T follicular helper cell (primary cell): Measurements from ENCODE around the gene RCCD1.

Experiments
- DNase-seq: peaks from one replicate; pipeline ENCODE4 v3.0.0-alpha.2; 2020; ENCODE audit warnings: low read depth

RCCD1 gene

DNA sequence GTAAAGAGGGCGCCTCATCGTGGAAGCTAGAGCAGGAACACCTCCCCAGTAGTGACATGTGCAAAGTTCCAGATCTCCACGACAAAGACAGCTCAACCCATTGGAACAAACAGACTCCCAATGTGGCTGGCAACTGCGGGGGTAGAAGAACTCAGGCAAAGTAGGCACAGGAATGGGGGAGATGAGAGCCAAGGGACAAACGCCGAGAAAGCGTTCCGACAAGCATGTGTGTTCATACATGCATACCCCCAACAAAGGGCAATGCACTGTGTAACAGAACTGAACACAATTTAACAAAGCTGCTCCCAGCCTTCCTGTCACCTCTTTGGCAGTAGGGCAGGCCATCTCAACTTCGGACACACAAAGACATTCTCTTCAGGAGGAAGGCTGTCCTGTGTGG lies 11.6 kb downstream of the RCCD1 start:
- no peak for DNase-seq

DNA sequence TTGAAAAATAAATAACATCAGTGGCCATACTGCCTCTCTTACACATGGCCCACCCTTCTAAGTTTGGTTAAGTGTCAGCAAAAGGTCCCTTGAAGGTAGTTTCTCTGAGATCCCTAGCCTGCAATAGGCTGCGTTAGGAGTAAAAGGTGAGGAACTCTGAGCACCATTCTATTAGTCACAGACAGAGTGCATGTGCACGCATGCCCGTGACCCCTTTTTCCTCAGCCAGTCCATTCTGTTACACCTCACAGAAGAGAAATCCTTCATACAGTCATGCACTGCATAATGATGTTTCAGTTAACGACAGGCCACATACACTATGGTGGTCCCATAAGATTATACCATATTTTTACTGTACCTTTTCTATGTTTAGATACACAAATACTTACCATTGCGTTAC lies 12.5 kb downstream of the RCCD1 start:
- no peak for DNase-seq

DNA sequence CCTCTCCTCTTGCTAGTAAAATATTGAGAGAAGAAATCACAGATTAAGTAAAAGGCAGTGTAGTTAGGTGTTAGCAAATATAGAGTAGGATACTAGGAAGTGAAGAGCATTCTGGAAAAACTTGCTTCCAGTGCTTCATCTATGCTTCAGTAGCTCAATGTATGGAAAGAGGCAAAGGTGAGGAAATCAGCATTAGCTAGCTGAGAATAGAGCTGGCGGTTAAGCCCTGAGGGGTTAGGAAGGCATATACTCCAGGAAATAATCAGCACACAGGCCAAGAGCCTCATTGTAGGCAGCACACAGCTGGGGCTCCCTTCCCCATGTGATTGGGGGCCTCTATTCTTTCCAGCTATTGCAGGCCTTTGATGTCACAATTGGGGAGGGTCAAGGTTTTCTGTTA lies 13.8 kb downstream of the RCCD1 start:
- DNase-seq = no peak

DNA sequence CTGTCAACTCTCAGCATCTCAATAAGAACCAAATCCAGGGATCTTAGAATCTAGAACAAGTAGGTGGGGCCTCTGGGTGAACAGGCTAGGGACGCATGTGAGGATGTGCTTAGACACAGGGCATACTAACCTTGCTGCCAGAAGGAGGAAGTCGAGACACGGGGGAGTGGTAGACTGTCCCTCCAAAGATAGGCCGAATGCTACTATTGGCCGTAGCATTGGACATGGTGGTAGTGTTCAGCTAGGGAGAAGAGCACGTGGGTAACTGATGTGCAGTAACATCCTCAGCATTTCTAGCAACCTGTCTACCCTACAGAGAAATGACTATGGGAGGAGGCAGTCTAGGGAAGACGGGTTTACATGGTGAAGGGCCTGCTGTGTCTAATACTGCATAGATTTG lies 15.6 kb downstream of the RCCD1 start:
- DNase-seq = no peak

DNA sequence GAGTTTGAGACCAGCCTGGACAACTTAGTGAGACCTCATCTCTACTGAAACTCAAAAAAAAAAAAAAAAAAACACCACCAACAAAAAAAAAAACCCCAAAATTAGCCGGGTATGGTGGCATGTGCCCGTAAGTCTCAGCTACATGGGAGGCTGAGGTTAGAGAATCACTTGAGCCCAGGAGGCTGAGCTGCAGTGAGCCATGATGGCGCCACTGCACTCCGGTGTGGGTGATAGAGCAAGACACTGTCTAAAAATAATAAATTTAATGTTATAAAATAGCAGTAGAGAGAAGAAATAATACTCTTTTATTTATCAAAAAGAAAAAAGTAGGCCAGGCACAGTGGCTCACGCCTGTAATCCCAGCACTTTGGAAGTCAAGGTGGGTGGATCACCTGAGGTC lies 17.4 kb downstream of the RCCD1 start:
- no peak for DNase-seq

DNA sequence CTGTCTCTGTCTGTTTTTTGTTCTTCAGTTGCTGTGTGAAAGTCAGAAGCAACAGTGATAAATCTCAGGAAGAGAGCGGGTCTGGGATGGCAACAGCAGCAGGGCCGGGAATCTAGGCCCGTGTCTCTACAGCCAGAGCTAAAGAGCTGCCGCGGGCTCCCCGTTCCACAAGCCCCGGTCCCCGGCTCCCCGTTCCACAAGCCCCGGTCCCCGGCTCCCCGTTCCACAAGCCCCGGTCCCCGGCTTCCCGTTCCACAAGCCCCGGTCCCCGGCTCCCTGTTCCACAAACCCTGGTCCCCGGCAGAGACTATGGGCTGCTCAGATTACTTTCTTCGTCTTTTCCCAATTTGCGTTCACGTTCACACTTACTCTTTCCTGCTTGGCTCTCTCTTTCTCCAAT lies 19.5 kb downstream of the RCCD1 start:
- no peak for DNase-seq

DNA sequence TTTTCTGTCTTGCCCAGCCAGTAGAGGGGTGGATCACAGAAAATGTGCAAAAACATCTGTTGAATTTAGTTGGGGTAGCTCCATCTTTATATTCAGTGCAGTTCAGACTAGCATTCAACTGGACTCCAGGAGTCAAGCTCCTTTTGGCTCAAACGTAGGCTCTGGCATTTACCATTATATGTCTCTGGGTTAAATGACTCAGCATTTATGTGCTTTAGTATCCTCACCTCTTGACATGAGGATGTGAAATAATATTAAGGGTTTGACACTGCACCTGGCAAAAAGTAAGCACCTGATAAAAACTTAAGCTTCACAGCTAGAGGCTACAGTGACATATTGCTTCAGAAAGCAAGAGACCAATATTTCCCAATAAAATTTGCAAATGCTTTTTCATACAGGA lies 24.9 kb downstream of the RCCD1 start:
- DNase-seq = no peak

DNA sequence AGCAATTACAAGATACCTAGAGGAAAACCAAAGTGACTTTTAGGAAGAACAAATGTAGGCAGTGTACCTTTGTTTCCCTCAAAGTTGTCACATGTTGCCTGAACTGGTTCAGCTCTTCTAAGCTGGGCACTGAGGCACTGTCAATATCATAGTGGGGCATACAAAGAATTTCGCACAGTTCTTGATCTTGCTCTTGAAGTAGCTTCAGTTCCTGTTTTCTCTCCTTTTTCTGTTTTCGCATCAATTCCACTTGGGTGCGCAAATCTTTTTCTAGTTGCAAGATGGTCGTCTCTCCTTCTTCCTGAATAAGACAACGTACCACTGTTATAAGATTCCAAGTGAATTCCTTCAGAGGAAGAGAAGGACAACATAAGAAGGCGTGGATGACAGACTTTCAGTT lies 27.0 kb downstream of the RCCD1 start:
- no peak for DNase-seq

DNA sequence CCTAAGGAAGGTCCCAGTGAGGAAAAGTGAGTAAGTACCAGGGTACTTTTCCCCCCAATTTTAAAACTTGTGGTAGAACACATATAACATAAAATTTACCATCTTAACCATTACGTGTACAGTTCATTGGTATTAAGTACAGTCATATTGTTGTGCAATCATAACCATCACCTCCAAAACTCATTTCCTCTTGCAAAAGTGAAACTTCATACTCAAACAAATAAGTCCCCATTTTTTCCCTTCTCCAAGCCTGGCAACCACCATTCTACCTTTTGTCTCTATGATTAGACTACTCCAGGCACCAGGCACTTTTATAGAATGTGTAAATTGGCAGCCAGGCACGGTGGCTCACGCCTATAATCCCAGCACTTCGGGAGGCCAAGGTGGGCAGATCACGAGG lies 27.5 kb downstream of the RCCD1 start:
- no peak for DNase-seq

DNA sequence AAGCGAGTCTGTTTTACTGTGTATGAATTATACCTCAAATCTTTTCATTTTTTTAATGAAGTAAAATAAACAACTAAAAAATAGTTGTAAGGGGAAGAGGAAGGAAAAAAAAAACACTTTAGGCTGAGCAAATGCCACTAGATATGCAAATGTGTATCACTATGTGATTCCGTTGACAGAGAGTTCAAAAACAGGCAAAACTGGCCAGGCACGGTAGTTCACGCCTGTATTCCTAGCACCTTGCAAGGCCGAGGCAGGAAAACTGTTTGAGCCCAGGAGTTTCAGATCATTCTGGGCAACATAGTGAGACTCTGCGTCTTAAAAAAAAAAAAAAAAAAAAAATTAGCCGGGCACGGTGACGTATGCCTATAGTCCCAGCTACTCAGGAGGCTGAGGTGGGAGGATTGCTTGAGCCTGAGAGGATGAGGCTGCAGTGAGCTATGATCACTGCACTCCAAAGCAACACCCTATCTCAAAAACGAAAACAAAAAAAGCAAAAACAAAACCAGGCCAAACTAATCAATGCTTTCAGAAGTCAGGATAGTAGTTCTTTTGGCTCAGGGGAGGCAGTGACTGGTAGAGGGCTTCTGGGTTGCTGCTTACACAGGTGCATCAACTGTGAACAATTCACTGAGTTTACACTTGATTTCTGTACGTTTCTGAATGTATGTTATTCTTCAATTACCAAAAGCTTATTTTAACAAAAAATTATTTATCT lies 32.3 kb downstream of the RCCD1 start:
- no peak for DNase-seq

DNA sequence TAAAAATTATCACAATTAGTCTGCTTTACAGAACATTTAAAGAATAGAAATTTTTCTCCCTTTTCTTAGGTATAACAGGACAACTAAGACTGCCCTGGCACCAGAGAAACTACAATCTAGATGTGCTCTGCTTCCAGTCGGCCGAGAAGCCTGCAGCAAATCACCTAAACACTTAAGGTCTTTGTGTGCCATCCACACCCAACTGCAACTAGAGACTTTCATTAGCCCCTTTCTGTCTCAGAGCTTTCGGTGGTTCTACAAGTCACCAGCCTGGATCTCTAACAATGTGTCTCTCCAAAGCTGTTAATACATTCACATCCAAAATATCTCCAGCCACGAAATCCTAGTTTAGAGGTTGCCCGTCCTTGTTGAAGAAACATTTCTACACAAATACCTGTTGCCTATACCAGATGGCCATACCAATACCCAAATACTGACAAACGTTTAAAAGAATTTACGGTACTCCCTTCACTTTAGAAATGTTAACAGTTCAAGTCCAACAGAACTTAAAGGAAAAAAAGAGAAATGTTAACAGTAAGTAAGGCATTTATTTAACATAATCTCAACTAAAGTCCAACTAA lies 33.0 kb downstream of the RCCD1 start:
- DNase-seq = no peak

DNA sequence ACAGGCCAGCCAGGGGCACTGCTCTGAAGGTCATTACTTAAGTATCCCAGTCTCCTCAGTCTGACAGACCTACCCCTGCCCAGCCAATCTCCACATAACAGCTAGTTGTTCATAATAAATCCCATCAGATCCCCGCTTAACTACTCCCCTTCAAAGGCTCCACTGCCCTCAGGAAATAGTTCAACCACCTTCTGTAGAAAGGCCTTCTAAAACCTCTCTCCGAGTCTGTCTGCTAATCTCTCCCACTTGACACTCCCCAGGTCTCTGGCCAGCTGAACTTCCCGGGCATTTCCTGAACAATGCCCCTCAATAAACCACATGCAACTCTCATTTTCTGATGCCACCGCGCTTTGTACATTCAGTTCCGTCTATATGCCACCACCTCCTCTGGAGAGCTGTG lies 33.6 kb downstream of the RCCD1 start:
- DNase-seq = no peak

DNA sequence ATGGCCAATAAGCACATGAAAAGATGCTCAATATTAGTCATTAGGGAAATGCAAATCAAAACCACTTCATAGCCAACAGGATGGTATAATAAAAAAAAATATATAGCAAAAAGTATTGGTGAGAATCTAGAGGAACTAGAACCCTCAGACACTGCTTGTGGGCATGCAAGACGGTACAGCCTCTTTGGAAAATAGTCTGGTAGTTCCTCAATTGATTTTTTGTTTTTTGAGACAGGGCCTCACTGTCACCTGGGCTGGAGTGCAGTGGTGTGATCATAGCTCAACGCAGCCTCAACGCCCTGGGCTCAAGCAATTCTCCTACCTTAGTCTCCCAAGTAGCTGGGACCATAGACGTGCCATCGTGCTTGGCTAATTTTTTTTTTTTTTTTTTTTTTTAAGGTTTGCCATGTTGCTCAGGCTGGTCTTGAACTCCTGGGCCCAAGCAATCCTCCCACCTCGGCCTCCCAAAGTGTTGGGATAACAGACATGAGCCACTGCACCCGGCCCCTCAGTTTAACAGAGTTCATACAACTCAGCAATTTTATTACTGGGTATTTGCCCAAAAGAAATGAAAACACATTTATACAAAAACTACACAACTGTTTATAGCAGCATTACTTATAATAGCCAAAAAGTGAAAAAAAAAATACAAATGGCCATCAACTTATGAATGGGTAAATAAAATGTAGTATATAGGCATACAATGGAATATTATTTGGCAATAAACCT lies 34.5 kb downstream of the RCCD1 start:
- DNase-seq = no peak

DNA sequence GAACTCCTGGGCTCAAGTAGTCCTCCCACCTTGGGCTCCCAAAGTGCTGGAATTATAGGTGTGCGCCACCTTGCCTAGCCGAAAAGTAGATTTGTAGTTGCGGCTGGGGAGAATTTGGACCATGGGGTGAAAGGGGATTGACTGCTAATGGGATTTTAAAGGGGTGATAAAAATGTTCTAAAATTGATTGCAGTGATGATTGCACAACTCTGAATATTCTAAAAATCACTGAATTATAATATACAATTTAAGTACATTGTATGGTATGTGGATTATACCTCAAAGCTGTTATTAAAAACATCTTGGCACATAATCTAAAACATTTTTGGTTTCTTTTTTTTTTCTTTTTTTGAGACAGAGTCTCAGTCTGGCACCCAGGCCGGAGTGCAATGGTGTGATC lies 35.8 kb downstream of the RCCD1 start:
- no peak for DNase-seq

DNA sequence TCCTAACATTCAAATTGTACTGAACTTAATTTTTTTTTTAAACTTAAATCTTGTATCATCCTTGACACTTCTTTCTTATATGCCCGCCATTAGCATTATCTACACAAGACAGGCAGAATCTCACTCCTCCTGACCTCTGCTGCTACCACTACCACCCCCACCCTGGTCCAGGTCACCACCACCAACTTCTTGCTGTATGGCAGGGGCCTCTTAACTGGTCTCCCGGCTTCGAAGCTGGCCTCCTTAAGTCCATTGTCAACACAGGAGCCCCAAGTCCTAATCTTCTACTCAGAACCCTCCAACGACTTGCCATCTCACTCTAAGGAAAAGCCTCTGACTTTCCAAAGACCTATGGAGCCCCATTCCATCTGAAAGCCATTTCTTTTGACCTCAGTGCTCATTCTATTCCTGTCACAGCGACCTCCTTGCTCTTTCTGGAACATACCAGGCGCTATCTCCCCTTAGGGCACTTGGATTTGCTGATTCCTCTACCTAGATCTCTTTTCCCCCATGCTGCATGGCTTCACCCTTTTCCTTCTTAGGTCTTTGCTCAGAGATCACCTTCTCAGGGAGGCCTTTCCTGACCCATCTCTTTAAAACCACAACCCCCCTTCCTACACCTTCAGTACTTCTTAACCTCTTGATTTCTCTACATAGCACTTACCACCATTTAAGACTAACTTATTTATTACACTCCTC lies 37.1 kb downstream of the RCCD1 start:
- no peak for DNase-seq

DNA sequence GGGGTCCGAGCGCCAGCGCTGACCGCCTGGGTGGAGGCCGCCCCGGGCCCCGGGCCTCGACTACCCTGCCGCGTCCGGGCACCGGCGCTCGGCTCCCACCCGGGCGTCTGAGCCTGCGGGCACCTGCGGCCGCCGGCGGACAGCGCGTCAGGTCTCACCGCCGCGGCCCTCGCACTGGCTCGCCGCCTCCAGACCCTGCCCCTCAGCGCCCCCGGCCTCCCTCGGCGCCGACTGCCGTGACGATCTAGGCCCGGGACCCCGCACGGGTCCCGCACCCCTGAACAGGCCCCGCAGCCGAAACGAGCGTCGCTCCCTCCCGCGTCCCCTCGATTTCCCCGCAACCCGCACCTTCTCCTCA lies 39.4 kb downstream of the RCCD1 start:
- DNase-seq = no peak

DNA sequence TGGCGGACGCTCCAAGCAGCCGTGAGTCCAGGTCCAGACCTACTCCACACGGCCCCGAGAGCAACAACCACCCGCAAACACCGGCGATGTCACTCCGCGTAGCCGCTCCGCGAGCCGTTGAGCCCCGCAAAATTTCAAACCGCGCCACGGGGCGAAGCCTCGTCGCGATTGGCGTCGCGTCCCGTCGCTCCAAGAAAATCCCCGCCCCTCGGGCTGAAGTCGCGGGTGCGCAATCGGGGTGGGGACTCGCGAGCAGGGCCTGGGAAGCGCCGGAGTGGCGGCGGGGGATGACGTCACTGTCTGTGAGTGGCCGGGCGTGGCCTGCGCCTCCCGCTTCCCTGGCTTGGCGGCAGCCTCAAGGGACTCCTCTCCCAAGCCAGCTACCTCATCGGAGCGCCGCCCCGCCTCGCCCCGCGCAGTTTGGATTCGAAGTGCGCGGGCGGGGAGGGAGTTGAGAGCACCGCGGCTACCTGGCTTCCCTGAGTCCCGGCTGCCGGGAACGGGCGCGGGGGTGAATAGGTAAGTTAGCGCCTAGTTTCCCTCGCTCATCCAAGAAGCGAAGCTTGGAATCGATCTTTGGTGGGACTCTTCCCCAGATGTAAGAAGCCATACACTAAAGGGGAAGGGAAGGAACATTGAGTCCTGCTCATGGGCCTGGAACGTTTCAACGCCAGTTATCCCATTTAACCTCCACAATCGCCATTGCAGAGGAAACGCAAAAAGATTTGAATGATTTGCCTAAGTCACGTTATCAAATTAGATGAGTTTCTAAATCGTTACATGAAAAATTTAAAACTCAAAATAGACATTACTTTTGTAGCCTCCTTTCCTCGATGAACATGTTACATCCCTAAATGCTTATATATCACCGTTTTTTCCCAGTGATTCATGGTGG lies 40.0 kb downstream of the RCCD1 start, which contains the start of gene PRC1:
TSS of gene PRC1 (minus strand) at position 119 of the 895 bp plus-strand sequence. CDS start at position 1, 118 bp downstream.
- peak; percentile 97 for DNase-seq

DNA sequence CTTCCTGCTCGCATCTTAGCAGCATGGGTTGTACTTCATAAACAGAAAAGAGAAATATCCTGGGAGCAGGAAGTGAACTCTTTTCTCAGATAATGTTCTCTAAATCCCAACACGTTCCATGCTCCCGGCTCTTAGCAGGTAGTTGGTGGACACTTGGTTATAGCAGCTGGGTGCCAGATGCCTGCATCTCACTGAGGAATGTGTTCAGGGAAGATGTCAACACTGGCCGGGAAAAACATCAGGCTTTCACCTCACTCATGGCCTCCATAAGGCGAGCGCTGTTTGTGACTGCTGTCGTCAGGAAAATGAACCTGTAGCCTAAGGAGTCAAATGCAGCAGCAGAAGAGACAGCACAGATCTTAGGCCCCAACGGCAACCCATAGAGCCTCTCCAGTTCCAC lies 44.1 kb downstream of the RCCD1 start:
- no peak for DNase-seq

DNA sequence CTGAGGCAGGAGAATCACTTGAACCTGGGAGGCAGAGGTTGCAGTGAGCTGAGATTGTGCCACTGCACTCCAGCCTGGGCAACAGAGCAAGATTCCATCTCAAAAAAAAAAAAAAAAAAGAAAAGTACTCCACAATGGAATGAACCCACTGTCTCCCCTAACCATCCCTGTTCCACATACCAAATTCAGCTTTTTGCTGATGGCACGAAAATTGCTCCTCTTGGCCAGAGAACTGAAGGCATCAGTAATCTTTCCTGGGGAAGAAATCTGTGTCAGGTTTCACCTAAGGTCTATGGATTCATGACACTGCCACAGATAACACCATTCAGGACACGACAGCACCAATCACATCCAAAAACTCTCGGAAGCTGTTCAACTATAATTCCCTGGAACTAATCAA lies 46.5 kb downstream of the RCCD1 start:
- DNase-seq = no peak

DNA sequence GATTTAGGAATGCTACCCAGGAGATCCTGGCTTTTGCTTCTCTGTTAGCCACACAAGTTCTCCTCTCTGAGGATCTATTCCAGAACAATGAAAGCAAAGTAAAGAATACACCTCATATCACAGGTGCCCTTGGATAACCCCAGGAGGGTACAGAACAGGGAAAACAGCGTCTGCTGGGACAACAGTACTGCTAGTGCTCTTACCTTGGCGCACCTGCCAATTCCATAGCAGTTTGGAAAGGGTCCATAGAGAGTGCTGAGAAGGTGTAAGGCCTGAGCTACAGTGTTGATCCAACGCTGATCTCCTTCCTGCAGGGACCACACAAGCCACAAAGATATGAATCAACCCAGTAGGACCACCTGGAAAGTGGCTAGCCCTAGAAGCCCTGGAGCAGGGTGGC lies 52.6 kb downstream of the RCCD1 start:
- no peak for DNase-seq
